Measurements from ENCODE around the gene DDRGK1. TPM values are rescaled to one million over a fixed set of nuclear protein-coding genes. Genes with fewer than 3 reads are reported as not detected.

The DDRGK1 gene
- polyA plus RNA-seq, 3 donors = 39.9 to 42.7 (median 42.6) TPM

GRCh38 chr20:3171391-3172125 lies 32.9 kb downstream of the DDRGK1 start:
- Mint-ChIP-seq H3K9me3 (peaks cover 0 to 19% (median 4%) of the 10 kb centered on the region in 7 donors), H3K36me3 (peaks cover 0 to 7% of the 10 kb centered on the region in 2 donors), H3K27ac (no peak overlapping the region), H3K4me1 (peaks cover 22% of the 10 kb centered on the region), H3K4me3 (peak overlapping the region; percentile 41 to 43), H3K27me3 (ENCODE audit: low read depth in 3 of 3) (peaks cover 76 to 94% (median 81%) of the 10 kb centered on the region in 3 donors)
- Histone ChIP-seq H3K79me2 (ENCODE audit: insufficient read depth, low read length) (no peaks in the 10 kb centered on the region), H3K9me3 (replicated peaks in 1 of 2; ENCODE audit: control insufficient read depth in 1 of 2, insufficient read depth in 1 of 2, low read length in 2 of 2) (peaks cover 0 to 16% of the 10 kb centered on the region in 2 donors), H3K9ac (ENCODE audit: insufficient read depth, low read length, poor library complexity, severe bottlenecking) (no peak overlapping the region), H3K4me2 (replicated peaks; ENCODE audit: extremely low read depth, low read length, poor library complexity, severe bottlenecking) (no peak overlapping the region), H4K20me1 (ENCODE audit: insufficient read depth, low read length) (no peaks in the 10 kb centered on the region), H3K4me1 (ENCODE audit: control insufficient read depth in 1 of 2, insufficient read depth in 2 of 2, low read length in 2 of 2) (peaks cover 15 to 20% of the 10 kb centered on the region in 2 donors), H3K27ac (ENCODE audit: low read depth in 1 of 2, low read length in 2 of 2) (no peak overlapping the region), H3K36me3 (replicated peaks in 1 of 2; ENCODE audit: control insufficient read depth in 1 of 2, insufficient read depth in 2 of 2, low read length in 2 of 2) (no peaks in the 10 kb centered on the region), H3K27me3 (ENCODE audit: control insufficient read depth in 2 of 2, insufficient read depth in 2 of 2, low read length in 2 of 2) (peaks cover 40 to 83% of the 10 kb centered on the region in 2 donors), H3K4me3 (replicated peaks in 1 of 3; ENCODE audit: low read depth in 2 of 3, low read length in 3 of 3) (no peak overlapping the region), H2AFZ (ENCODE audit: insufficient read depth, low read depth, low read length, poor library complexity, severe bottlenecking) (no peak overlapping the region)
- no peak for TF ChIP-seq CTCF (IDR thresholded peaks at IDR 0.05)
- no peak for DNase-seq
- 90% methylated on average over 11 of the region's 14 CpGs for WGBS (ENCODE audit: insufficient coverage)
- intact Hi-C loops (cut with micrococcal nuclease) = no loop called here

- no peak overlapping the region for H3K4me2 ChIP-seq (replicated peaks; ENCODE audit: extremely low read depth, low read length, poor library complexity, severe bottlenecking)
- DNase-seq = no peak
- peaks cover 0 to 3% of the 10 kb centered on the region in 2 donors for H3K36me3 Mint-ChIP-seq
- H3K4me3 ChIP-seq (replicated peaks in 1 of 3; ENCODE audit: low read depth in 2 of 3, low read length in 3 of 3) = no peak overlapping the region
- H3K79me2 ChIP-seq (ENCODE audit: insufficient read depth, low read length) = no peaks in the 10 kb centered on the region
- TF ChIP-seq CTCF (IDR thresholded peaks at IDR 0.05) = no peak
- H3K27ac ChIP-seq (ENCODE audit: low read depth in 1 of 2, low read length in 2 of 2) = no peak overlapping the region
- no peaks in the 10 kb centered on the region for H3K36me3 ChIP-seq (replicated peaks in 1 of 2; ENCODE audit: control insufficient read depth in 1 of 2, insufficient read depth in 2 of 2, low read length in 2 of 2)
- H3K4me1 Mint-ChIP-seq = peaks cover 23% of the 10 kb centered on the region
- 88% methylated on average over 5 of the region's 7 CpGs for WGBS (ENCODE audit: insufficient coverage)
- peaks cover 11 to 26% of the 10 kb centered on the region in 2 donors for H3K4me1 ChIP-seq (ENCODE audit: control insufficient read depth in 1 of 2, insufficient read depth in 2 of 2, low read length in 2 of 2)
- peaks cover 60 to 87% (median 71%) of the 10 kb centered on the region in 3 donors for H3K27me3 Mint-ChIP-seq (ENCODE audit: low read depth in 3 of 3)
- H3K27ac Mint-ChIP-seq = peak overlapping the region in 1 of 7 donors; percentile 58
- peak overlapping the region in 1 of 2 donors; percentile 47 for H3K4me3 Mint-ChIP-seq
- H3K9me3 Mint-ChIP-seq = peaks cover 0 to 14% (median 2%) of the 10 kb centered on the region in 7 donors
- no peak overlapping the region for H2AFZ ChIP-seq (ENCODE audit: insufficient read depth, low read depth, low read length, poor library complexity, severe bottlenecking)
- intact Hi-C loops (cut with micrococcal nuclease) = no loop called here
- H4K20me1 ChIP-seq (ENCODE audit: insufficient read depth, low read length) = no peaks in the 10 kb centered on the region
- H3K9ac ChIP-seq (ENCODE audit: insufficient read depth, low read length, poor library complexity, severe bottlenecking) = no peak overlapping the region
- peaks cover 0 to 16% of the 10 kb centered on the region in 2 donors for H3K9me3 ChIP-seq (replicated peaks in 1 of 2; ENCODE audit: control insufficient read depth in 1 of 2, insufficient read depth in 1 of 2, low read length in 2 of 2)
- H3K27me3 ChIP-seq (ENCODE audit: control insufficient read depth in 2 of 2, insufficient read depth in 2 of 2, low read length in 2 of 2) = peaks cover 24 to 65% of the 10 kb centered on the region in 2 donors
These were observed 35.5 kb downstream of the DDRGK1 start for GRCh38 chr20:3168829-3169590.
